HG02610 (cell line): ENCODE data around the gene MICAL3.

Experiments
- ATAC-seq: cut with Tn5 transposase; IDR thresholded peaks from one replicate; pipeline ENCODE4 v1.9.1; 2021; ENCODE audit warnings: mild to moderate bottlenecking, moderate library complexity; ENCODE audit not compliant: unreplicated experiment

MICAL3 gene

GRCh38 chr22:17785185-17786184, 238.9 kb downstream of the MICAL3 start:
- ATAC-seq: no peak

- ATAC-seq: no peak
Measured at GRCh38 chr22:17784776-17785175, 239.6 kb downstream of the MICAL3 start.

GRCh38 chr22:17783773-17784480, 240.4 kb downstream of the MICAL3 start:
- no peak for ATAC-seq

GRCh38 chr22:17783312-17783711, 241.0 kb downstream of the MICAL3 start:
- no peak for ATAC-seq

GRCh38 chr22:17782621-17783020, 241.7 kb downstream of the MICAL3 start:
- ATAC-seq: no peak

GRCh38 chr22:17782158-17782557, 242.2 kb downstream of the MICAL3 start:
- ATAC-seq: no peak

- ATAC-seq: peak; percentile 38
Measured at GRCh38 chr22:17781319-17782031, 242.9 kb downstream of the MICAL3 start.

GRCh38 chr22:17780741-17781318, 243.5 kb downstream of the MICAL3 start:
- ATAC-seq: no peak

GRCh38 chr22:17780116-17780740, 244.1 kb downstream of the MICAL3 start:
- no peak for ATAC-seq

GRCh38 chr22:17779286-17780115, 244.9 kb downstream of the MICAL3 start:
- peak; percentile 45 for ATAC-seq

DNA sequence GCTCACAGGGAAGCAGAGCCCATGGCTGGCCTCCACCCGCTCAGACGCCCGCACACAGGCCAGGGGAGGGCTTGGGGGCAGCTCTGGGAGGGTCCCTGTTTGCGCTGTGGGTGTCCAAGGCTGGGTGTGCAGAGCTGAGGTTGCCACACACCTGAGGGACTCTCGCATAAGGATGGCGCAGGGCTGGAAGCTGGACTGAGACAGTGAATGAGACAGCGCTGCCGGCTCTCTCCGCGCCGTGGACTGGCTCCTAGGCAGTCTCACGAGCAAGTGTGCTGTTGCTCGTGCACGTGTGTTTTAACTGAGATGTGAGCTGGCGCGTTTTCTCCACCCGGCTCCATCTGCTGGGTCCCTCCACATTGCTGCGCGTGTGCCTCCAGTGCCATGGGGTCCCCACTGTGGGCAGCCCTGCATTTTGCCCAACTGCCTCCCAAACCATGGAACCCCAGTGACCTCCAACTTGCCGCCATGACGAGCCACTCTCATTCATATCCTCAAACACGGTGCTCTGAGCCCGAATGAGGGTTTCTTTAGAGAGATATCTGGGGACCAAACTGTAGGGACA, 245.9 kb downstream of the MICAL3 start:
- ATAC-seq: no peak

DNA sequence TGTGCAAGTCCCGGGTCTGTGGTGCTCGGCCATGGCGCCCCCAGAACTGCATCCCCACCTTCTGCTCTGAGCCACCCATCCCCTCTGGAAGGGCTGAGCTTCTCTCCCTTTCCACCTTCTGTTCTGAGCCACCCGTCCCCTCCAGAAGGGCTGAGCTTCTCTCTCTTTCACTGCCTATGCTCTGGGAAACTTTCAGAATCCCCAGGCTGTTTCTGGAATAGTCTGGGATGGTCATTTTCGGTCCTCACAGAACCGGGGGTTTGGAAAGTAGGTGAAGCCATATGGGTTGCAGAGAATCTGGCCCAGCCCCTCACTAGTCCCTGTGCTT, 246.7 kb downstream of the MICAL3 start:
- no peak for ATAC-seq

- no peak for ATAC-seq
Measured at GRCh38 chr22:17777005-17777716, 247.2 kb downstream of the MICAL3 start.

GRCh38 chr22:17775781-17776465, 248.4 kb downstream of the MICAL3 start:
- no peak for ATAC-seq

DNA sequence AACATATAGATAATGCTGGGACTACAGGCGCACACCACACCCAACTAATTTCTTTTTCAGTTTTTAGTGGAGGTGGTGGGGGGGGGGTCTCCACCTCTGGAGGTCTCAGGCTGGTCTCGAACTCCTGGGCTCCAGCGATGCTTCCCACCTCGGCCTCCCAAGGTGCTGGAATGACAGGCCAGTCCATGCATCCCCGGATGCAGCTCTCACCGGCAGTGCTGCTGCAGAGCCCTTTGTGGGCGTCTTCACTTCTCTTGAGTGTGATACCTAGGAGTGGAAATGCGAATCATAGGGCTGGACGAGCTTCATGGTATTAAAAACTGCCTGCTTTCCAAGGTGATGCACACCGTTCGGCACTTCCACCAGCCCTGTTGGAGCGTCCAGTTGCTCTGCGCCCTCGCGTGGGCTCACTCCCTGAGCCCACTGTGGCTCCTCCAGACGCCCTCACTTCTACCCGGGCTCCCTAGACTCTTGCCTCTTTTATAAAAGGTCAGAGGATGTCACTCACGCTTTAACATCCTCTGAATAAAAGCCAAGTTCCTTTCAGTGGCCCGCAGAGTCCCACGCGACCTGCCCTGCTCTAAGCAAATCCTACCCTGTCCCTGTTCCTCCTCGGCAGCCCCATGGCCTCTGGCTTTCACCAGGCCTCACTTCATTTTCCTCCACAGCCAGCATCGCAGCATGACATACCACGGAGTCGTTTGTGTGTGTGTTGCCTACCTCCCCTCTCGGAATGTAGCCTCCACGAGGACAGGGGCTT, 249.3 kb downstream of the MICAL3 start:
- no peak for ATAC-seq

GRCh38 chr22:17774206-17774925, 250.0 kb downstream of the MICAL3 start, which contains the start of gene BID:
Gene BID, minus strand, starts transcription at chr22:17774469. Its CDS starts 24,353 bp downstream, at chr22:17750116.
- ATAC-seq: peak; percentile 20
